Muscle layer of duodenum (tissue), 2 donors: ENCODE results near the gene ATP13A5.

Experiments
- H3K27ac ChIP-seq: one replicate; pipeline ENCODE4 v1.7.0; 2013; ENCODE audit warnings: mild to moderate bottlenecking, low read length
- H3K27me3 ChIP-seq: one replicate; pipeline ENCODE4 v1.7.0; 2013; ENCODE audit warnings: low read depth, mild to moderate bottlenecking, control low read depth, low read length
- H3K36me3 ChIP-seq, 2 donors: one replicate each; pipeline ENCODE4 v1.7.0; 2013; ENCODE audit warnings: low read length in 2 of 2, control low read depth in 1 of 2, mild to moderate bottlenecking in 1 of 2; ENCODE audit not compliant: insufficient read depth in 2 of 2, control insufficient read depth in 1 of 2
- H3K4me1 ChIP-seq, 2 donors: one replicate each; pipeline ENCODE4 v1.7.0; 2013; ENCODE audit warnings: low read length in 2 of 2, mild to moderate bottlenecking in 2 of 2, control low read depth in 1 of 2, moderate library complexity in 1 of 2; ENCODE audit not compliant: insufficient read depth in 2 of 2, control insufficient read depth in 1 of 2
- H3K4me3 ChIP-seq, 2 donors: one replicate each; pipeline ENCODE4 v1.7.0; 2013; ENCODE audit warnings: low read length in 2 of 2, low read depth in 1 of 2, mild to moderate bottlenecking in 1 of 2
- H3K9me3 ChIP-seq, 2 donors: one replicate each; pipeline ENCODE4 v1.7.0; 2013; ENCODE audit warnings: low read length in 2 of 2, control low read depth in 1 of 2, mild to moderate bottlenecking in 1 of 2; ENCODE audit not compliant: control insufficient read depth in 1 of 2
- donor health status: healthy.

ATP13A5 gene

DNA sequence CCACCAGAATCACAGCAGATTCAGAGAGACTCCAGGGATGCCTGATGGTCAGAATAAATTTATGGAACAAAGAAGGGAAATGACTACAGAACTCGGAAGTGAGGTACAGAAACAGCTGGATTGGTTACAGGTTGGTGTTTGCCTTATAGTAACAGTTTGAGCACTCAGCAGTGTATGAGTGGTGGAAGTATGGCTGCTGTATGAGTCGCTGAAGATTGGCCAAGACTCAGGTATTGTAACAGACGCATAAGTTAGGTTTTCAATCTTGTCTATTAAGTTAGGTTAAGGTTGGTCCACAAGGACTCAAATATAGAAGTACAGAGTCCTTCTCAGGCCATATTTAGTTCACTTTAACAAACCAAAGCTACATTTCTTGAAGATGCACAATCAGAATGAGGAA, 33.1 kb downstream of the ATP13A5 start:
- Histone ChIP-seq H3K27ac (no peak overlapping the region), H3K36me3 (no peaks in the 10 kb centered on the region), H3K9me3 (no peaks in the 10 kb centered on the region), H3K4me1 (no peaks in the 10 kb centered on the region), H3K27me3 (no peaks in the 10 kb centered on the region), H3K4me3 (no peak overlapping the region)

DNA sequence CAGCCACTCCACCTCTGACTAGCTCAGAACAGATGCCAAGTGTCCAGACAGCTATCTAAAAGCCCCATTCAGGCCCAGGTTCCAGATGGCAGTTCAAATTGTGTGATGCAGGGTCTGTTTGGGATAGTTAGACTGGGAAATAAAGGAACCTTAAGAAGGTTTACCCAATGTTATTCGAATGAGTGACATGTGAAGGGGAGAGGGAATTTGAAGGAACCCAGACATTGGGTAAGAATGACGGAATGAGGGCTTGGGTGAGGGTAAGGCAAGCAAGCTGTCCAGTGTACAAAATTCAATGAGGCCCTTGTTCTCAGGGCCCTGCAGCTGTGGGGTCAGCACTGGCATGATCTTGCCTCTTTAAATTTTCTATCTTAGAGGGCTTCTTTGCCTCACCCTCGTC, 34.1 kb downstream of the ATP13A5 start:
- no peak overlapping the region for H3K27ac ChIP-seq
- H3K36me3 ChIP-seq: no peaks in the 10 kb centered on the region
- no peak overlapping the region for H3K4me3 ChIP-seq

DNA sequence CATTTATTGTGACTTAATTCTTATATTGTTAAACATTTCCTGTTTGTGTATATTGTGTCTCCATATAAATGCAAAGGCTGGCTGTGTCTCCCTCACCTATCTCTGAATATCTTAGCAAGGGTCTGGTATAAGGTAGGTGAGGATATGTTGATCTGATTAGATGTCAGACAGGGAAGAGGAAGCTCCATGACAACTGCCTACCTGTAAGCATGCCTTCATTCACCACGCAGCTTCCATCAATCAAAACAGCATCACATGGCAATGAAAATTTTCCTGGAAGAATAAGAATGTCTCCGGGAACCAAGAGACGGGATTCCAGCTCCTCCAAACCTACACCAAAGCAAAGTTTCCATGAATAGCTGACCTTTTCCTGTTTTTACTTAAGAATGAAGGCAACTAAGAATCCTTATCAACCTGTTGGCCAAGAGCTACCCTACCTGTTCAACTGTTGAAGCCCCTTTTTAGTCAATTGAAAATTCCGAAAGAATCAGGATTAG, 34.8 kb downstream of the ATP13A5 start:
- Histone ChIP-seq H3K27me3 (no peaks in the 10 kb centered on the region), H3K4me3 (no peak overlapping the region), H3K9me3 (no peaks in the 10 kb centered on the region), H3K27ac (no peak overlapping the region), H3K36me3 (no peaks in the 10 kb centered on the region), H3K4me1 (no peaks in the 10 kb centered on the region)

More for the DNA sequence above, 34.1 kb downstream of the ATP13A5 start:
- no peaks in the 10 kb centered on the region for H3K9me3 ChIP-seq
- no peaks in the 10 kb centered on the region for H3K27me3 ChIP-seq
- H3K4me1 ChIP-seq: no peaks in the 10 kb centered on the region

GRCh38 chr3:193342551-193342950, 36.0 kb downstream of the ATP13A5 start:
- H3K4me3 ChIP-seq: no peak overlapping the region
- no peaks in the 10 kb centered on the region for H3K27me3 ChIP-seq
- H3K27ac ChIP-seq: no peak overlapping the region
- no peaks in the 10 kb centered on the region for H3K36me3 ChIP-seq
- no peaks in the 10 kb centered on the region for H3K9me3 ChIP-seq
- H3K4me1 ChIP-seq: no peaks in the 10 kb centered on the region

- H3K27me3 ChIP-seq: no peaks in the 10 kb centered on the region
- H3K36me3 ChIP-seq: no peaks in the 10 kb centered on the region
- H3K9me3 ChIP-seq: no peaks in the 10 kb centered on the region
- no peaks in the 10 kb centered on the region for H3K4me1 ChIP-seq
- H3K27ac ChIP-seq: no peak overlapping the region
- H3K4me3 ChIP-seq: no peak overlapping the region
Observed at GRCh38 chr3:193335031-193335430, 43.5 kb downstream of the ATP13A5 start.

- H3K4me3 ChIP-seq: no peak overlapping the region
- H3K9me3 ChIP-seq: no peaks in the 10 kb centered on the region
- no peak overlapping the region for H3K27ac ChIP-seq
- H3K27me3 ChIP-seq: no peaks in the 10 kb centered on the region
- H3K4me1 ChIP-seq: no peaks in the 10 kb centered on the region
- no peaks in the 10 kb centered on the region for H3K36me3 ChIP-seq
Observed at GRCh38 chr3:193333229-193333628, 45.3 kb downstream of the ATP13A5 start.

DNA sequence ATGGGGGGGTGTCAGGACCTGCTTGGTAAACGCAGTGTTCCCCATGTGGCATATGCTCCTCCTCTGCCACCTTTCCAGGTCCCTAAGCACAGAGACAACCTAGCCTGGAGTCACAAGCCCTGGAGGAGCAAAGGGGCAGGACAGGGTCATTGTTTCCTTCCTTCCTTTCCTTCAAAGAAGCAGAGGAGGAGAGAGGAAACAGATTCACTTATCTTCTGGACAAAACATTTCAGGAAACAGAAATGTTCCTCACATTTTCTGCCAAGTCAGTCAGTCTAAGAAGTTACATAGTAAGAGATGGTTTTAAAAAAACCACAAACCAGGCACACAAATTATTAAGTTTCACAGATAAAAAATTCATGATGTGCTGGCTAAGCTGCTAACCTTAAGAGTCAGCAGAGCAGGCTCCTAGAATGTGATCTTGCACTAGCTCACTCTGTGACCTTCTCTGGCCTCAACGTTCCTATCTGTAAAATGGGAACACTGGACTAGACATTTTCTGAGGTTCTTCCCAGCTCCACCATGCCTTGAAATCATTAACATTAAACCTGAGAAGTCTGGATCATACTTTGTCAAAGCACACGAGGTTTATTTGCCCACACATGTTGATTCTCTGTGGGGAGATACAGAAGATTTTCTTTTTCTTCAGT, 47.9 kb downstream of the ATP13A5 start:
- Histone ChIP-seq H3K9me3 (no peaks in the 10 kb centered on the region), H3K27ac (no peak overlapping the region), H3K4me1 (no peaks in the 10 kb centered on the region), H3K36me3 (no peaks in the 10 kb centered on the region), H3K4me3 (no peak overlapping the region), H3K27me3 (no peaks in the 10 kb centered on the region)

- no peak overlapping the region for H3K4me3 ChIP-seq
- no peaks in the 10 kb centered on the region for H3K4me1 ChIP-seq
- no peak overlapping the region for H3K27ac ChIP-seq
- no peaks in the 10 kb centered on the region for H3K9me3 ChIP-seq
- H3K27me3 ChIP-seq: no peaks in the 10 kb centered on the region
- H3K36me3 ChIP-seq: no peaks in the 10 kb centered on the region
Observed at GRCh38 chr3:193317682-193318300, 60.8 kb downstream of the ATP13A5 start.

GRCh38 chr3:193314161-193314560, 64.4 kb downstream of the ATP13A5 start:
- no peaks in the 10 kb centered on the region for H3K27me3 ChIP-seq
- H3K4me3 ChIP-seq: no peak overlapping the region
- no peak overlapping the region for H3K27ac ChIP-seq
- H3K4me1 ChIP-seq: peaks cover 0 to 7% of the 10 kb centered on the region in 2 donors
- H3K36me3 ChIP-seq: no peaks in the 10 kb centered on the region
- no peaks in the 10 kb centered on the region for H3K9me3 ChIP-seq

DNA sequence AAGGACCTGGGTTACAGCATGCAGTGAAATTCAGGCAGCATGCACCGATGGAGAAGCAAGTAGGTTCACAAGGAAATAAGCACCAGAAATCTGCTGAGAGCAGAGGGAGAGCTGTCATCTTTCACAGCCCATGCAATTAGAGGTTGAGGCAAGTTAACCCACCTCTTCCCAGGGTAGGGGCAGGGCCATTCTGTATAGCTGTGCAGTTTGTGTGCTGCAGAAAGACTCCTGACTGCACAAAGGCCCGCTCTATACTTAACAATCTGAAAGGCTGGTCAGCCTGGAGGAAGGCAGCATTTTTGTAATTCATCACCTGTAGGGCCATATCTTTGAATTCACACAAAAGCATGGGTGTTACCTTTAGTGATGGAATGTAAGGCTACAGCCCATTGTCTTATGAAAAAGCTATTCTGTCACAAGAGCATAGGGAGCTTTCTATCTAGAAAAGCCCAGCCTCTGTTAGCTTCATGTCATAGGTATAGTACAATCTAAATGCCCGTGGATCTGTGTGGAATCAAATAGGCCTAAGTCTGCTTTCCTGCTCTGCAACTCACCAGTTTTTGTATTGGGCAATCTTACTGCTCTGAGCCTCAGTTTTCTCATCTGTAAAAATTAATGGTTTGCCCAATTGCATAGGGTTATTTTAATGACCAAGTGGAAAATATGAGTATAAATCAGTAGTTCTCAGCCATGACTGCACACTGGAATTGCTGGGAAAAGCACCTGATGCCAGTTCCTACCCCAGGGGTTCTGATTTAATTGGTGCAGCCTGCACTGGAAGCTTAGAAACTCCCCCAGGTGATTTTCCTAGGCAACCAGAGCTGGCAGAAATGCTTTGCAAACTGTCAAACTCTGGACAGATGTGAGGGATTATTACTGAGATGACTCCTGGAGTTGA, 65.2 kb downstream of the ATP13A5 start:
- Histone ChIP-seq H3K36me3 (no peaks in the 10 kb centered on the region), H3K4me1 (peaks cover 0 to 7% of the 10 kb centered on the region in 2 donors), H3K27me3 (no peaks in the 10 kb centered on the region), H3K4me3 (no peak overlapping the region), H3K9me3 (no peaks in the 10 kb centered on the region), H3K27ac (no peak overlapping the region)
